HCT116 (cell line): ENCODE data around the gene EIF4ENIF1.

Experiments used
- CTCF ChIP-seq, 3 experiments: fragments of 200-600 bp in 1 of 3; sonication (generic) in 1 of 3; IDR thresholded peaks in 2 of 3; conservative IDR thresholded peaks in 1 of 3; 2 replicates each; pipeline ENCODE4 v1.5.1; 2012 to 2017; ENCODE audit warnings: low read depth in 2 of 3, low read length in 2 of 3, antibody characterized with exemption in 1 of 3, borderline replicate concordance in 1 of 3, control low read depth in 1 of 3, mild to moderate bottlenecking in 1 of 3, mixed read lengths in 1 of 3, mixed run types in 1 of 3, moderate library complexity in 1 of 3; ENCODE audit not compliant: insufficient read depth in 1 of 3
- MAX ChIP-seq: IDR thresholded peaks from 2 replicates; pipeline ENCODE4 v1.6.1; 2012
- POLR2A ChIP-seq: IDR thresholded peaks from 2 replicates; pipeline ENCODE4 v1.7.0; 2011; ENCODE audit warnings: borderline replicate concordance; ENCODE audit not compliant: insufficient read depth, insufficient read length; ENCODE audit errors: extremely low read depth

- TF ChIP-seq CTCF (IDR thresholded peaks at IDR 0.05 in 2 of 3, conservative IDR thresholded peaks at IDR 0.05 in 1 of 3; ENCODE audit: borderline replicate concordance in 1 of 3, insufficient read depth in 1 of 3, low read depth in 2 of 3, low read length in 2 of 3) (no peak), POLR2A (no peak), MAX (no peak)
These were observed 47.4 kb upstream of the EIF4ENIF1 start for GRCh38 chr22:31537019-31537535.
